MM.1S (cell line): Measurements from ENCODE around the gene CWC25.

Experiments used
- DNase-seq: peaks from one replicate; pipeline ENCODE4 v3.0.0-alpha.2; 2015
- H2AFZ ChIP-seq: fragments of 300-600 bp; sonication (generic); 2 replicates; pipeline ENCODE4 v1.6.0; 2016; ENCODE audit warnings: antibody characterized with exemption, low read length
- H3F3A ChIP-seq: fragments of 300-600 bp; sonication (generic); 2 replicates; pipeline ENCODE4 v1.6.1; 2016; ENCODE audit warnings: mild to moderate bottlenecking, antibody characterized with exemption, low read length, moderate library complexity, mixed read lengths; ENCODE audit not compliant: insufficient read depth
- H3K27ac ChIP-seq: fragments of 300-600 bp; sonication (generic); 2 replicates; pipeline ENCODE4 v1.5.1; 2016; ENCODE audit warnings: mild to moderate bottlenecking, low read length
- H3K27me3 ChIP-seq: fragments of 300-600 bp; sonication (generic); replicated peaks from 2 replicates; pipeline ENCODE4 v1.6.0; 2016; ENCODE audit warnings: low read length; ENCODE audit not compliant: insufficient read depth
- H3K36me3 ChIP-seq: fragments of 300-600 bp; sonication (generic); replicated peaks from 2 replicates; pipeline ENCODE4 v1.6.1; 2016; ENCODE audit warnings: mild to moderate bottlenecking, low read length, mixed read lengths; ENCODE audit not compliant: insufficient read depth
- H3K4me1 ChIP-seq: fragments of 300-600 bp; sonication (generic); 2 replicates; pipeline ENCODE4 v1.6.1; 2016; ENCODE audit warnings: low read length, mixed read lengths
- H3K4me2 ChIP-seq: fragments of 300-600 bp; sonication (generic); 2 replicates; pipeline ENCODE4 v1.6.0; 2016; ENCODE audit warnings: low read depth, low read length
- H3K4me3 ChIP-seq: fragments of 300-600 bp; sonication (generic); 2 replicates; pipeline ENCODE4 v1.5.1; 2016; ENCODE audit warnings: low read length, mixed read lengths
- H3K79me2 ChIP-seq: fragments of 300-600 bp; sonication (generic); 2 replicates; pipeline ENCODE4 v1.6.1; 2016; ENCODE audit warnings: mixed run types, low read length, mixed read lengths
- H3K9ac ChIP-seq: fragments of 300-600 bp; sonication (generic); 2 replicates; pipeline ENCODE4 v1.6.1; 2016; ENCODE audit warnings: low read length, mixed read lengths
- H3K9me2 ChIP-seq: fragments of 300-600 bp; sonication (generic); replicated peaks from 2 replicates; pipeline ENCODE4 v1.6.1; 2016; ENCODE audit warnings: mild to moderate bottlenecking, low read length, mixed read lengths; ENCODE audit not compliant: insufficient read depth
- H3K9me3 ChIP-seq: fragments of 300-600 bp; sonication (generic); replicated peaks from 2 replicates; pipeline ENCODE4 v1.6.1; 2016; ENCODE audit warnings: mild to moderate bottlenecking, low read length, mixed read lengths; ENCODE audit not compliant: insufficient read depth
- H4K20me1 ChIP-seq: fragments of 300-600 bp; sonication (generic); 2 replicates; pipeline ENCODE4 v1.6.1; 2016; ENCODE audit warnings: mild to moderate bottlenecking, low read length, moderate library complexity, mixed read lengths; ENCODE audit not compliant: insufficient read depth
- EZH2 ChIP-seq: fragments of 300-600 bp; sonication (generic); optimal IDR thresholded peaks from 2 replicates; pipeline ENCODE3; 2017; ENCODE audit warnings: low read depth, mild to moderate bottlenecking, antibody characterized with exemption, low read length, mixed read lengths
- EZH2phosphoT487 ChIP-seq: fragments of 300-600 bp; sonication (generic); IDR thresholded peaks from 2 replicates; pipeline ENCODE4 v1.6.1; 2018; ENCODE audit warnings: antibody characterized with exemption, low read length
- TF ChIP-seq, protein P1 (sequence below): fragments of 300-600 bp; sonication (generic); IDR thresholded peaks from 2 replicates; pipeline ENCODE4 v1.5.1; 2016; ENCODE audit warnings: antibody characterized with exemption, low read length, mixed read lengths

CWC25 gene

DNA sequence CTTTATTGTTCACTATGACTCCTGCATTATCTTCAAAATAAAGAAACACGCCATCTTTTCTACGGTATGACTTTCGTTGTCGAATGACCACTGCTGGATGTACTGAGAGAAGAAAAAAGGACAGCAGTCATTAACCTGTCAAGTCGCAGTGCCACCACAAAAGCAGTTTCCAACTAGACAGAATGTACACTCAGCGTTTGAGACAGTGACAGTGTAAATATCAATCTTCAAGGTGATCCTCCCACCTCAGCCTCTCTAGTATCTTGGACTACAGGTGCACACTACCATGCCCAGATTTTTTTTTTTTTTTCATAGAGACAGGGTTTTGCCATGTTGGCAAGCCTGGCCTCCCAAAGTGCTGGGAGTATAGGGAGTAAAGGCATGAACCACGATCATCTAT lies 25.3 kb upstream of the CWC25 start:
- Histone ChIP-seq H3K9me2 (no peaks in the 10 kb centered on the region), H3K4me3 (no peak overlapping the region), H3K79me2 (peaks cover 41% of the 10 kb centered on the region), H3K9me3 (no peaks in the 10 kb centered on the region), H3K4me2 (peak overlapping the region; percentile 93; the same call in 1 of the 2 replicates), H3K27me3 (no peaks in the 10 kb centered on the region), H3K9ac (no peak overlapping the region), H4K20me1 (peaks cover 24% of the 10 kb centered on the region), H2AFZ (no peak overlapping the region), H3K27ac (no peak overlapping the region), H3K36me3 (peaks cover 36% of the 10 kb centered on the region; the same call in 1 of the 2 replicates), H3F3A (peaks cover 74% of the 10 kb centered on the region), H3K4me1 (peaks cover 11% of the 10 kb centered on the region)
- no peak for TF ChIP-seq EZH2
- TF ChIP-seq, protein P1, sequence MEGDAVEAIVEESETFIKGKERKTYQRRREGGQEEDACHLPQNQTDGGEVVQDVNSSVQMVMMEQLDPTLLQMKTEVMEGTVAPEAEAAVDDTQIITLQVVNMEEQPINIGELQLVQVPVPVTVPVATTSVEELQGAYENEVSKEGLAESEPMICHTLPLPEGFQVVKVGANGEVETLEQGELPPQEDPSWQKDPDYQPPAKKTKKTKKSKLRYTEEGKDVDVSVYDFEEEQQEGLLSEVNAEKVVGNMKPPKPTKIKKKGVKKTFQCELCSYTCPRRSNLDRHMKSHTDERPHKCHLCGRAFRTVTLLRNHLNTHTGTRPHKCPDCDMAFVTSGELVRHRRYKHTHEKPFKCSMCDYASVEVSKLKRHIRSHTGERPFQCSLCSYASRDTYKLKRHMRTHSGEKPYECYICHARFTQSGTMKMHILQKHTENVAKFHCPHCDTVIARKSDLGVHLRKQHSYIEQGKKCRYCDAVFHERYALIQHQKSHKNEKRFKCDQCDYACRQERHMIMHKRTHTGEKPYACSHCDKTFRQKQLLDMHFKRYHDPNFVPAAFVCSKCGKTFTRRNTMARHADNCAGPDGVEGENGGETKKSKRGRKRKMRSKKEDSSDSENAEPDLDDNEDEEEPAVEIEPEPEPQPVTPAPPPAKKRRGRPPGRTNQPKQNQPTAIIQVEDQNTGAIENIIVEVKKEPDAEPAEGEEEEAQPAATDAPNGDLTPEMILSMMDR: no peak
- no peak for TF ChIP-seq EZH2phosphoT487
- DNase-seq: no peak

DNA sequence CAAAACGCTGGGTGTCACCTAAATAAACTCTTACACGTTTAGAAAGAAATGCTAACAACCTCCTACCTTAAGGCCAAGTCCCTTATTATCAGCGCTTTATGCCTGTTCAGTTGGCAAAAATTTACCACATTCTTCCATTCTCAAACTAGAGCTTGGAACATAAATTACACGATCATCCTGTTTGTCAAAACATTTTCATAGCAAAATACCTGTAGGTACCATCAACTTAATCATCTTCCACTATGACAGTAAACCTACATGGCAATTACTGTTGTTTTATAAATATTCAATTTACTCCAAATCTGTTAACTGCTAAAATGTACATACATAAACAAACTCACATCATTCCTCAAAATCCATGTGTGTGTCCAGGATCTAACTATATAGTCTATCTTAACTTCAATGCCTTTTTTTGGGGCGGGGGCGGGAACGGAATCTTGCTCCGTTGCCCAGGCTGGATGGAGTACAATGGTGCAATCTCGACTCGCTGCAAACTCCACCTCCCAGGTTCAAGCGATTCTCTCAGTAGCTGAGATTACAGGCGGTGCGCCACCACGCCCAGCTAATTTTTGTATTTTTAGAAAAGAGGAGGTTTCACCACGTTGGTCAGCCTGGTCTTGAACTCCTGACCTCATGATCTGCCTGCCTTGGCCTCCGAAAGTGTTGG lies 24.0 kb upstream of the CWC25 start:
- Histone ChIP-seq H3K9me2 (no peaks in the 10 kb centered on the region), H4K20me1 (peaks cover 24% of the 10 kb centered on the region), H3K9ac (no peak overlapping the region), H3K4me2 (no peak overlapping the region), H3K9me3 (no peaks in the 10 kb centered on the region), H3K27me3 (no peaks in the 10 kb centered on the region), H3K4me3 (no peak overlapping the region), H3K27ac (no peak overlapping the region), H3K36me3 (peaks cover 36% of the 10 kb centered on the region; the same call in 1 of the 2 replicates), H3K4me1 (peaks cover 11% of the 10 kb centered on the region), H2AFZ (no peak overlapping the region), H3F3A (peaks cover 77% of the 10 kb centered on the region), H3K79me2 (peaks cover 41% of the 10 kb centered on the region)
- DNase-seq: no peak
- TF ChIP-seq EZH2 (no peak), EZH2phosphoT487 (no peak)
- TF ChIP-seq, protein P1: no peak

DNA sequence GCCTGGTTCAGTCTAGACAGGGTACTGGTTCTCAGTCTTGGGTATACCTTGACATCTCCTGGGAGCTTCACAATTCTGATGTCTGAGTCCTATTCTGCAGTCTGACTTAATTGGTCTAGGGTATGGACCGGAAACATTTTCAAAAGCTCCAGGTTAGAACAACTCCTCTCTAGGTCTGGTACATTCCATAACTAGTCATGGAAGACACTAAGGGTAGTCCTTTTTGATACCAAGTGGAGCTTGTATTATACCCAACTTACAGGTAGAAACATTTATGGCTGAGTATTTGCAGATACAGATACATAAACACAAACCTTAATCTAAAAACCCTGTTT lies 23.4 kb upstream of the CWC25 start:
- Histone ChIP-seq H3K4me1 (peaks cover 11% of the 10 kb centered on the region), H2AFZ (no peak overlapping the region), H3K9me3 (no peaks in the 10 kb centered on the region), H3F3A (peaks cover 75% of the 10 kb centered on the region), H3K9ac (no peak overlapping the region), H3K4me2 (no peak overlapping the region), H4K20me1 (peaks cover 24% of the 10 kb centered on the region), H3K79me2 (peaks cover 40% of the 10 kb centered on the region), H3K27ac (no peak overlapping the region), H3K9me2 (no peaks in the 10 kb centered on the region), H3K27me3 (no peaks in the 10 kb centered on the region), H3K4me3 (no peak overlapping the region), H3K36me3 (peaks cover 36% of the 10 kb centered on the region; the same call in 1 of the 2 replicates)
- no peak for DNase-seq
- TF ChIP-seq, protein P1: no peak
- TF ChIP-seq EZH2phosphoT487: no peak
- no peak for TF ChIP-seq EZH2
